ENCODE data around the gene CXCL16. TPM values are rescaled to one million over a fixed set of nuclear protein-coding genes. Genes with fewer than 3 reads are reported as not detected.
"Not testable (repeated sequence)": the region's sequence is repeated elsewhere in the genome, so short reads cannot be mapped to it uniquely, and the experiment has no call there.

Gene CXCL16
- total RNA-seq, 1 experiment from 2014 or later: 22.1 TPM

DNA sequence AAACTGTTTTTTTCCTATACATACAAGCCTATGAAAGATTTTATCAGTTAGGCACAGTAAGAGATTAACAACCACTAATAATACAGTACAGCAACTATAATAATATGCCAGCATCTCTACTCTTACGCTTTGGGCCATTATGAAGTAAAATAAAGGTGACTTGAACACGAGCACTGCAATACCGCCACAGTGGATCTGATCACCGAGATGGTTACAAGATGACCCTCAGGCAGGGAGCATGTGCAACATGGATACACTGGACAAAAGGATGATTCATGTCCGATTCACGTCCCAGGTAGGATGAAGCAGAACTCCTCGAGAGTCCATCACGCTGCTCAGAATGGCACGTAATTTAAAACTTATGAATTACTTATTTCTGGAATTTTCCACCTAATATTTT lies 46.3 kb downstream of the CXCL16 start:
- Histone ChIP-seq H3K79me2 (ENCODE audit: low read length) (peaks cover 89% of the 10 kb centered on the region), H3K9ac (ENCODE audit: low read length) (no peak overlapping the region), H3K9me2 (replicated peaks; ENCODE audit: low read length) (no peaks in the 10 kb centered on the region), H3K4me3 (ENCODE audit: low read length) (no peak overlapping the region), H3K9me3 (ENCODE audit: low read length) (no peaks in the 10 kb centered on the region), H3K4me2 (ENCODE audit: low read length) (no peak overlapping the region), H3K27ac (ENCODE audit: low read length) (no peak overlapping the region), H3K27me3 (ENCODE audit: low read length) (no peaks in the 10 kb centered on the region), H3K36me3 (ENCODE audit: low read depth, low read length) (peaks cover 20% of the 10 kb centered on the region), H2AFZ (ENCODE audit: low read length) (no peak overlapping the region), H3K4me1 (ENCODE audit: insufficient read depth, low read length) (no peaks in the 10 kb centered on the region), H3F3A (ENCODE audit: low read length, unreplicated experiment) (no peaks in the 10 kb centered on the region), H4K20me1 (ENCODE audit: low read length) (peaks cover 17% of the 10 kb centered on the region)
- BruUV-seq (replicated peaks): no TSS peak
- intact Hi-C loops (cut with micrococcal nuclease): no loop called here
- TF ChIP-seq, protein P1, sequence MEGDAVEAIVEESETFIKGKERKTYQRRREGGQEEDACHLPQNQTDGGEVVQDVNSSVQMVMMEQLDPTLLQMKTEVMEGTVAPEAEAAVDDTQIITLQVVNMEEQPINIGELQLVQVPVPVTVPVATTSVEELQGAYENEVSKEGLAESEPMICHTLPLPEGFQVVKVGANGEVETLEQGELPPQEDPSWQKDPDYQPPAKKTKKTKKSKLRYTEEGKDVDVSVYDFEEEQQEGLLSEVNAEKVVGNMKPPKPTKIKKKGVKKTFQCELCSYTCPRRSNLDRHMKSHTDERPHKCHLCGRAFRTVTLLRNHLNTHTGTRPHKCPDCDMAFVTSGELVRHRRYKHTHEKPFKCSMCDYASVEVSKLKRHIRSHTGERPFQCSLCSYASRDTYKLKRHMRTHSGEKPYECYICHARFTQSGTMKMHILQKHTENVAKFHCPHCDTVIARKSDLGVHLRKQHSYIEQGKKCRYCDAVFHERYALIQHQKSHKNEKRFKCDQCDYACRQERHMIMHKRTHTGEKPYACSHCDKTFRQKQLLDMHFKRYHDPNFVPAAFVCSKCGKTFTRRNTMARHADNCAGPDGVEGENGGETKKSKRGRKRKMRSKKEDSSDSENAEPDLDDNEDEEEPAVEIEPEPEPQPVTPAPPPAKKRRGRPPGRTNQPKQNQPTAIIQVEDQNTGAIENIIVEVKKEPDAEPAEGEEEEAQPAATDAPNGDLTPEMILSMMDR (conservative IDR thresholded peaks at IDR 0.05; ENCODE audit: low read depth, low read length): no peak
- TF ChIP-seq EZH2phosphoT487 (IDR thresholded peaks at IDR 0.05; ENCODE audit: borderline replicate concordance, low read length): no peak
- no peak for TF ChIP-seq EZH2 (IDR thresholded peaks at IDR 0.05; ENCODE audit: low read length, unreplicated experiment)
- DNase-seq: no peak
- no peak for ATAC-seq
- POLR2A ChIA-PET (ENCODE audit: unreplicated experiment): no interaction called here
- CTCF ChIA-PET: no interaction called here

- Histone ChIP-seq H3K36me3 (ENCODE audit: low read depth, low read length) (peaks cover 19% of the 10 kb centered on the region), H3K9me2 (replicated peaks; ENCODE audit: low read length) (no peaks in the 10 kb centered on the region), H3K79me2 (ENCODE audit: low read length) (peaks cover 86% of the 10 kb centered on the region), H2AFZ (ENCODE audit: low read length) (no peak overlapping the region), H3K4me1 (ENCODE audit: insufficient read depth, low read length) (no peaks in the 10 kb centered on the region), H3K4me3 (ENCODE audit: low read length) (no peak overlapping the region), H3K27ac (ENCODE audit: low read length) (no peak overlapping the region), H3F3A (ENCODE audit: low read length, unreplicated experiment) (no peaks in the 10 kb centered on the region), H3K4me2 (ENCODE audit: low read length) (no peak overlapping the region), H3K9me3 (ENCODE audit: low read length) (no peaks in the 10 kb centered on the region), H4K20me1 (ENCODE audit: low read length) (peaks cover 17% of the 10 kb centered on the region; the same call in 1 of the 2 replicates), H3K27me3 (ENCODE audit: low read length) (no peaks in the 10 kb centered on the region), H3K9ac (ENCODE audit: low read length) (no peak overlapping the region)
- ChIA-PET POLR2A (ENCODE audit: unreplicated experiment) (no interaction called here), CTCF (no interaction called here)
- BruUV-seq (replicated peaks): no TSS peak
- no peak for ATAC-seq
- TF ChIP-seq EZH2phosphoT487 (IDR thresholded peaks at IDR 0.05; ENCODE audit: borderline replicate concordance, low read length) (no peak), EZH2 (IDR thresholded peaks at IDR 0.05; ENCODE audit: low read length, unreplicated experiment) (no peak)
- TF ChIP-seq, protein P1 (conservative IDR thresholded peaks at IDR 0.05; ENCODE audit: low read depth, low read length): no peak
- intact Hi-C loops (cut with micrococcal nuclease): no loop called here
- no peak for DNase-seq
Observed at GRCh38 chr17:4691686-4692085, 48.0 kb downstream of the CXCL16 start.

- no peak overlapping the region for H3K4me3 ChIP-seq (ENCODE audit: low read length)
- ChIA-PET CTCF (no interaction called here), POLR2A (ENCODE audit: unreplicated experiment) (interaction anchor here (0.5 kb wide), 1 partner anchor 99 kb away, joined by 4 read pairs; no protein-coding TSS in a partner anchor)
- no peak overlapping the region for H3K9ac ChIP-seq (ENCODE audit: low read length)
- H3F3A ChIP-seq (ENCODE audit: low read length, unreplicated experiment): no peaks in the 10 kb centered on the region
- no peak overlapping the region for H3K4me2 ChIP-seq (ENCODE audit: low read length)
- intact Hi-C loops (cut with micrococcal nuclease): no loop called here
- BruUV-seq (replicated peaks): no TSS peak
- DNase-seq (no peak), ATAC-seq (no peak)
- H4K20me1 ChIP-seq (ENCODE audit: low read length): peaks cover 17% of the 10 kb centered on the region; the same call in 1 of the 2 replicates
- TF ChIP-seq, protein P1 (conservative IDR thresholded peaks at IDR 0.05; ENCODE audit: low read depth, low read length): no peak
- TF ChIP-seq EZH2 (IDR thresholded peaks at IDR 0.05; ENCODE audit: low read length, unreplicated experiment) (no peak), EZH2phosphoT487 (IDR thresholded peaks at IDR 0.05; ENCODE audit: borderline replicate concordance, low read length) (no peak)
- H3K4me1 ChIP-seq (ENCODE audit: insufficient read depth, low read length): no peaks in the 10 kb centered on the region
- H3K9me3 ChIP-seq (ENCODE audit: low read length): no peaks in the 10 kb centered on the region
- H2AFZ ChIP-seq (ENCODE audit: low read length): no peak overlapping the region
- H3K9me2 ChIP-seq (replicated peaks; ENCODE audit: low read length): no peaks in the 10 kb centered on the region
- no peaks in the 10 kb centered on the region for H3K27me3 ChIP-seq (ENCODE audit: low read length)
- peaks cover 19% of the 10 kb centered on the region for H3K36me3 ChIP-seq (ENCODE audit: low read depth, low read length)
- peaks cover 78% of the 10 kb centered on the region for H3K79me2 ChIP-seq (ENCODE audit: low read length)
- no peak overlapping the region for H3K27ac ChIP-seq (ENCODE audit: low read length)
Observed at GRCh38 chr17:4690745-4691144, 49.0 kb downstream of the CXCL16 start.

GRCh38 chr17:4689872-4690271 lies 49.9 kb downstream of the CXCL16 start:
- H3K9me2 ChIP-seq (replicated peaks; ENCODE audit: low read length); H3K4me3 ChIP-seq (ENCODE audit: low read length); H3K27ac ChIP-seq (ENCODE audit: low read length); H2AFZ ChIP-seq (ENCODE audit: low read length); H3K9me3 ChIP-seq (ENCODE audit: low read length); BruUV-seq (replicated peaks); DNase-seq; ATAC-seq; intact Hi-C loops (cut with micrococcal nuclease); H3F3A ChIP-seq (ENCODE audit: low read length, unreplicated experiment); POLR2A ChIA-PET (ENCODE audit: unreplicated experiment); H3K4me1 ChIP-seq (ENCODE audit: insufficient read depth, low read length); H3K9ac ChIP-seq (ENCODE audit: low read length); H3K4me2 ChIP-seq (ENCODE audit: low read length); CTCF ChIA-PET; H3K27me3 ChIP-seq (ENCODE audit: low read length): not testable (repeated sequence)
- Histone ChIP-seq H3K79me2 (ENCODE audit: low read length) (peaks cover 71% of the 10 kb centered on the region), H4K20me1 (ENCODE audit: low read length) (peaks cover 17% of the 10 kb centered on the region; the same call in 1 of the 2 replicates), H3K36me3 (ENCODE audit: low read depth, low read length) (peaks cover 19% of the 10 kb centered on the region)
